K562 (cell line): ENCODE data around the gene GABRR3. TPM values are rescaled to one million over a fixed set of nuclear protein-coding genes. Genes with fewer than 3 reads are reported as not detected.
A peak's percentile ranks its signal among the peaks of the same experiment; 100 is the strongest.

Experiments
- ATAC-seq: fragments of 200-7000 bp; cut with Tn5 transposase; 3 replicates; pipeline ENCODE4 v1.9.1; 2020; ENCODE audit warnings: moderate library complexity
- BruUV-seq: library from RNA; stranded (reverse); fragments of 400-500 nt; replicated peaks from 2 replicates; lab custom pipeline; 2021; lab: Mats Ljungman, UMichigan
- CTCF ChIA-PET: fragments of 300-600 bp; formaldehyde crosslinking; extraction: SDS; loops from one replicate; lab custom pipeline; 2021; ENCODE audit warnings: low intra/inter-chr PET ratio; lab: Yijun Ruan, JAX
- POLR2A ChIA-PET: fragments of 300-600, 350-650 bp; sonication (Branson Sonifier 250); formaldehyde crosslinking; extraction: SDS; loops from one replicate; lab custom pipeline; 2021; ENCODE audit warnings: antibody characterized with exemption, inconsistent platforms; lab: Yijun Ruan, JAX
- DNase-seq, 4 experiments: peaks; one replicate each; pipeline versions ENCODE4 v3.0.0 to v3.0.0-alpha.2; 2011 to 2018; ENCODE audit warnings: low spot score in 3 of 4, mixed read lengths in 3 of 4; ENCODE audit errors: extremely low read depth in 1 of 4
- FAIRE-seq: peaks from 2 replicates; lab custom pipeline; 2011; peaks lifted over from hg19 to GRCh38; lab: Jason Lieb, UNC
- H2AFZ ChIP-seq: 2 replicates; pipeline ENCODE4 v1.6.0; 2011; ENCODE audit warnings: low read depth, low read length, control low read depth, inconsistent platforms
- H3K27ac ChIP-seq: fragments of 200-600 bp; 3 replicates; pipeline ENCODE4 v1.8.0; 2011; ENCODE audit warnings: low read depth, mild to moderate bottlenecking, control low read depth, inconsistent platforms, low read length, moderate library complexity, mixed read lengths; ENCODE audit errors: extremely low read depth
- H3K27me3 ChIP-seq, 2 experiments: fragments of 300-600 bp in 1 of 2; 2 replicates in 1 of 2; 3 replicates in 1 of 2; pipeline versions ENCODE4 v1.6.0 to v1.8.0; 2011; ENCODE audit warnings: inconsistent platforms in 2 of 2, low read length in 2 of 2, mild to moderate bottlenecking in 1 of 2, mixed read lengths in 1 of 2, moderate library complexity in 1 of 2; ENCODE audit not compliant: control insufficient read depth in 2 of 2, insufficient read depth in 2 of 2
- H3K36me3 ChIP-seq: fragments of 300-600 bp; 3 replicates; pipeline ENCODE4 v1.8.0; 2011; ENCODE audit warnings: mild to moderate bottlenecking, low read length, inconsistent platforms; ENCODE audit not compliant: control insufficient read depth, insufficient read depth
- H3K4me1 ChIP-seq, 2 experiments: fragments of 200-600 bp in 1 of 2; replicated peaks in 1 of 2; 2 replicates in 1 of 2; 3 replicates in 1 of 2; pipeline versions ENCODE4 v1.5.1 to v1.8.0; 2011; ENCODE audit warnings: inconsistent platforms in 2 of 2, low read length in 2 of 2, mild to moderate bottlenecking in 1 of 2, mixed read lengths in 1 of 2, moderate library complexity in 1 of 2; ENCODE audit not compliant: control insufficient read depth in 2 of 2, insufficient read depth in 2 of 2
- H3K4me2 ChIP-seq: 2 replicates; pipeline ENCODE4 v1.6.1; 2011; ENCODE audit warnings: low read length, control low read depth, inconsistent platforms, mixed read lengths; ENCODE audit not compliant: insufficient read depth
- H3K4me3 ChIP-seq: fragments of 200-600 bp; sonication (generic), shearing (Covaris generic); 2 replicates; pipeline ENCODE4 v1.5.1; 2016; ENCODE audit warnings: control low read depth, inconsistent platforms
- H3K79me2 ChIP-seq: fragments of 200-600 bp; 3 replicates; pipeline ENCODE4 v1.8.0; 2011; ENCODE audit warnings: low read length, inconsistent platforms; ENCODE audit not compliant: control insufficient read depth, insufficient read depth
- H3K9ac ChIP-seq, 2 experiments: 2 replicates each; pipeline versions ENCODE4 v1.6.0 to v1.6.1; 2011; ENCODE audit warnings: low read depth in 2 of 2, low read length in 2 of 2, control low read depth in 1 of 2, inconsistent platforms in 1 of 2, mild to moderate bottlenecking in 1 of 2, mixed read lengths in 1 of 2; ENCODE audit not compliant: insufficient read depth in 1 of 2
- H3K9me1 ChIP-seq: one replicate; pipeline ENCODE4 v1.6.0; 2011; ENCODE audit warnings: inconsistent platforms, mild to moderate bottlenecking, low read length, moderate library complexity; ENCODE audit not compliant: control insufficient read depth, insufficient read depth
- H3K9me3 ChIP-seq: replicated peaks from 2 replicates; pipeline ENCODE4 v1.5.1; 2011; ENCODE audit warnings: low read depth, low read length, inconsistent platforms; ENCODE audit not compliant: control insufficient read depth, insufficient read depth
- H4K20me1 ChIP-seq: replicated peaks from 2 replicates; pipeline ENCODE4 v1.6.1; 2011; ENCODE audit warnings: low read length, inconsistent platforms, mixed read lengths; ENCODE audit not compliant: control insufficient read depth, insufficient read depth
- ELK1 ChIP-seq: sonication (generic); formaldehyde crosslinking; IDR thresholded peaks from 2 replicates; pipeline ENCODE4 v1.8.1; 2022; ENCODE audit warnings: missing genetic modification reagents
- HMG20A ChIP-seq: fragments of 450-650 bp; formaldehyde crosslinking; conservative IDR thresholded peaks from 2 replicates; pipeline ENCODE4 v1.4.0; 2020; ENCODE audit warnings: mild to moderate bottlenecking, mixed read lengths
- MAZ ChIP-seq, 2 experiments: fragments of 450-650 bp in 1 of 2; sonication (generic) in 1 of 2; formaldehyde crosslinking; IDR thresholded peaks in 1 of 2; conservative IDR thresholded peaks in 1 of 2; 2 replicates each; pipeline versions ENCODE4 v1.4.0 to v1.5.0; 2020; ENCODE audit warnings: mild to moderate bottlenecking in 1 of 2, missing genetic modification reagents in 1 of 2
- OTX1 ChIP-seq: fragments of 450-650 bp; formaldehyde crosslinking; IDR thresholded peaks from 2 replicates; pipeline ENCODE4 v1.4.0; 2022; ENCODE audit warnings: mild to moderate bottlenecking
- YY1 ChIP-seq, 3 experiments: IDR thresholded peaks; 2 replicates each; pipeline ENCODE4 v1.6.1; 2011; ENCODE audit warnings: low read length in 2 of 3, mild to moderate bottlenecking in 2 of 3, moderate library complexity in 2 of 3, borderline replicate concordance in 1 of 3, control low read depth in 1 of 3, low read depth in 1 of 3; ENCODE audit not compliant: insufficient read depth in 3 of 3, insufficient replicate concordance in 2 of 3, control insufficient read depth in 1 of 3, insufficient read length in 1 of 3; ENCODE audit errors: extremely low read depth in 1 of 3
- ZNF384 ChIP-seq: IDR thresholded peaks from 2 replicates; pipeline ENCODE4 v1.6.1; 2012; ENCODE audit warnings: low read depth, low read length, improper control_type of control experiment
- WGBS: fragments of 100-300 bp; shearing (Covaris generic); methylation state at CpG from one replicate; pipeline ENCODE4 v1.1.6; 2016; ENCODE audit warnings: low coverage, mixed read lengths; ENCODE audit not compliant: insufficient coverage; ENCODE audit errors: missing lambda C conversion rate; 5-methylcytosine and 5-hydroxymethylcytosine counted together
- in situ Hi-C: fragments of 300-500 bp; cut with MboI; formaldehyde crosslinking; loops from 4 replicates; pipeline ENCODE4 v1.15.0; 2018; ENCODE audit warnings: inconsistent platforms, mixed read lengths
- intact Hi-C: fragments of 100-400 bp; cut with micrococcal nuclease; formaldehyde crosslinking; loops from 2 replicates; pipeline ENCODE4 v1.14.2; 2022
- polyA plus RNA-seq, 8 experiments: library from polyadenylated mRNA; depleted of rRNA in 4 of 8; stranded (reverse) in 5 of 8; unstranded in 3 of 8; fragments of >200 nt; fragmentation: Nextera tagmentation in 2 of 8; fragmentation: Illumina TruSeq in 1 of 8; extraction: Ambion mirVana in 2 of 8; extraction: Trizol in 1 of 8; gene quantifications; 2 replicates each; pipeline versions ENCODE4 v1.2.1 to v1.2.3, GENCODE V29; 2011 to 2014; ENCODE audit warnings: inconsistent platforms in 1 of 8, missing spikeins in 1 of 8
- total RNA-seq, 7 experiments: library from RNA; depleted of rRNA in 6 of 7; stranded (reverse); fragments of >200 nt in 6 of 7; fragmentation: Illumina TruSeq in 2 of 7; extraction: Trizol in 2 of 7; gene quantifications; 2 replicates each; pipeline versions ENCODE4 v1.2.1 to v1.2.3, GENCODE V29; 2011 to 2021; ENCODE audit warnings: low replicate concordance in 1 of 7

The GABRR3 gene
- total and polyA plus RNA-seq, 9 of the 15 experiments (the other 6 are each of a cell fraction or from before 2014, with no cell fraction given): not detected

- no TSS peak for BruUV-seq
- in situ Hi-C loops: no loop called here
- no peak overlapping the region for H2AFZ ChIP-seq
- FAIRE-seq (no peak), ATAC-seq (no peak), DNase-seq (no peak)
- no peaks in the 10 kb centered on the region for H3K79me2 ChIP-seq
- no peaks in the 10 kb centered on the region for H3K9me3 ChIP-seq
- CTCF ChIA-PET: no interaction called here
- H3K4me2 ChIP-seq: no peak overlapping the region
- H3K27me3 ChIP-seq: no peaks in the 10 kb centered on the region
- H3K4me3 ChIP-seq: no peak overlapping the region
- intact Hi-C loops: no loop called here
- H3K36me3 ChIP-seq: no peaks in the 10 kb centered on the region
- 30% methylated on average over 3 of the region's 3 CpGs for WGBS
- H3K4me1 ChIP-seq: no peaks in the 10 kb centered on the region
- no peak overlapping the region for H3K9ac ChIP-seq
- POLR2A ChIA-PET: no interaction called here
- H4K20me1 ChIP-seq: no peaks in the 10 kb centered on the region
- no peak for TF ChIP-seq OTX1 (CRISPR knock-in tag)
- no peaks in the 10 kb centered on the region for H3K9me1 ChIP-seq
- H3K27ac ChIP-seq: no peak overlapping the region
Measured at GRCh38 chr3:98004721-98005120, 30.4 kb downstream of the GABRR3 start.

- TF ChIP-seq MAZ (CRISPR knock-in tag; conservative IDR thresholded peaks at IDR 0.05 in 1 of 2, IDR thresholded peaks at IDR 0.05 in 1 of 2) (no peak), ZNF384 (peak; percentile 42; the same call in 1 of the 2 replicates), ELK1 (no peak), HMG20A (no peak), YY1 (IDR thresholded peaks at IDR 0.05; ENCODE audit: borderline replicate concordance in 1 of 3, control insufficient read depth in 1 of 3, extremely low read depth in 1 of 3, insufficient read depth in 3 of 3, insufficient read length in 1 of 3, insufficient replicate concordance in 2 of 3, low read depth in 1 of 3, low read length in 2 of 3) (peak in 1 of 3 experiments; percentile 31)
- no peaks in the 10 kb centered on the region for H4K20me1 ChIP-seq
- H2AFZ ChIP-seq: peak overlapping the region; percentile 60
- FAIRE-seq (no peak), ATAC-seq (no peak), DNase-seq (peak in 2 of 4 experiments; percentile 32)
- H3K4me3 ChIP-seq: no peak overlapping the region
- H3K9me1 ChIP-seq: no peaks in the 10 kb centered on the region
- no TSS peak for BruUV-seq
- no peaks in the 10 kb centered on the region for H3K9me3 ChIP-seq
- no peaks in the 10 kb centered on the region for H3K36me3 ChIP-seq
- POLR2A ChIA-PET: no interaction called here
- H3K79me2 ChIP-seq: no peaks in the 10 kb centered on the region
- no peak overlapping the region for H3K9ac ChIP-seq
- H3K4me2 ChIP-seq: no peak overlapping the region
- intact Hi-C loops (no loop called here), in situ Hi-C loops (no loop called here)
- H3K27ac ChIP-seq: no peak overlapping the region
- H3K4me1 ChIP-seq: no peaks in the 10 kb centered on the region
- H3K27me3 ChIP-seq: no peaks in the 10 kb centered on the region
- CTCF ChIA-PET: no interaction called here
- WGBS: 0% methylated on average over 1 of the region's 2 CpGs
Measured at GRCh38 chr3:98003306-98003969, 31.7 kb downstream of the GABRR3 start.
